GM18858 (cell line): ENCODE data around the gene NOL4.
"Not testable (repeated sequence)": the region's sequence is repeated elsewhere in the genome, so short reads cannot be mapped to it uniquely, and the experiment has no call there.

Experiments used
- ATAC-seq: cut with Tn5 transposase; IDR thresholded peaks from one replicate; pipeline ENCODE4 v1.9.1; 2021; ENCODE audit not compliant: unreplicated experiment

Gene NOL4, protein sequence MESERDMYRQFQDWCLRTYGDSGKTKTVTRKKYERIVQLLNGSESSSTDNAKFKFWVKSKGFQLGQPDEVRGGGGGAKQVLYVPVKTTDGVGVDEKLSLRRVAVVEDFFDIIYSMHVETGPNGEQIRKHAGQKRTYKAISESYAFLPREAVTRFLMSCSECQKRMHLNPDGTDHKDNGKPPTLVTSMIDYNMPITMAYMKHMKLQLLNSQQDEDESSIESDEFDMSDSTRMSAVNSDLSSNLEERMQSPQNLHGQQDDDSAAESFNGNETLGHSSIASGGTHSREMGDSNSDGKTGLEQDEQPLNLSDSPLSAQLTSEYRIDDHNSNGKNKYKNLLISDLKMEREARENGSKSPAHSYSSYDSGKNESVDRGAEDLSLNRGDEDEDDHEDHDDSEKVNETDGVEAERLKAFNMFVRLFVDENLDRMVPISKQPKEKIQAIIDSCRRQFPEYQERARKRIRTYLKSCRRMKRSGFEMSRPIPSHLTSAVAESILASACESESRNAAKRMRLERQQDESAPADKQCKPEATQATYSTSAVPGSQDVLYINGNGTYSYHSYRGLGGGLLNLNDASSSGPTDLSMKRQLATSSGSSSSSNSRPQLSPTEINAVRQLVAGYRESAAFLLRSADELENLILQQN

DNA sequence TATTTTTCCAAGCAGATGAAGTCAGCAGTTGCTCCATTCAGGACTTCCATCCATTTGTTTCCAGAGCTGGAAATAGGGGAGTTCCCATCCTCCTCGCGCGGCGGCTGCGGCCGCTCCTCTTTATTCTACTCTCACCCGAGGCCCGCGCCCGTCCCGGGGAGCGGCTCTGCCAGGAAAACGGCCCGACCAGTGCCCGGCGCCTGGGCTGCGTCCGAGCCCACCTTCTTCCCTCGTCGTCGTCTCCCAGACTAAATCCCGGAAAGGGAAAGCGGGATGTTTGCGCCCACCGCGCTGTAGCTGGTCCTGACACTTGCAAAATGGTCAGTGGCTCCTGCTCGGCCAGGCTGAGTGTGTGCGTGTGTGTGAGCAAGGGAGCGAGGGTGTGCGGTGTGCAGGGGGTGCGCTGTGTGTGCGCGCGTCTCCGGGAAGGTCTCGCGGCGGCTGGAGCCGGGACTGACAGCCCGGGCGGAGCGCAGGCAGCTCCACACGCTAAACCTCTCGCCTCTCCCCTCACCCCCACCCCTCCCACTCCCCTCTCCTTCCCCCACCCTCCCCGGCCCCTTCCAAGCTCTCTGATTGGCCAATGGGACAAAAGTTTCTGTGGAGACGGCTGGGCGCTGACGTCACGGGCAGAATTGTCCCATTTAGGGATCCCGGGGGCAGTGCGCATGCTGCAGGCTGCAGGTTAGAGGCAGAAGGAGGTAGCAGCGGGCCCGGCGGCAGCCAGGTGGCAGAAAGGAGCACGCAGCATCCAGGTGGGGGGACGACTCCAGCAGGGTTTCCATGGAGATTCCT lies at the start of gene NOL4:
NOL4 (minus strand) TSS at position 491 of the 795 bp plus-strand sequence. CDS start 1,660 bp downstream, outside the sequence.
- no peak for ATAC-seq

- ATAC-seq, result not testable (repeated sequence)
These were observed 41.3 kb upstream of the NOL4 start for GRCh38 chr18:34266029-34266428.

DNA sequence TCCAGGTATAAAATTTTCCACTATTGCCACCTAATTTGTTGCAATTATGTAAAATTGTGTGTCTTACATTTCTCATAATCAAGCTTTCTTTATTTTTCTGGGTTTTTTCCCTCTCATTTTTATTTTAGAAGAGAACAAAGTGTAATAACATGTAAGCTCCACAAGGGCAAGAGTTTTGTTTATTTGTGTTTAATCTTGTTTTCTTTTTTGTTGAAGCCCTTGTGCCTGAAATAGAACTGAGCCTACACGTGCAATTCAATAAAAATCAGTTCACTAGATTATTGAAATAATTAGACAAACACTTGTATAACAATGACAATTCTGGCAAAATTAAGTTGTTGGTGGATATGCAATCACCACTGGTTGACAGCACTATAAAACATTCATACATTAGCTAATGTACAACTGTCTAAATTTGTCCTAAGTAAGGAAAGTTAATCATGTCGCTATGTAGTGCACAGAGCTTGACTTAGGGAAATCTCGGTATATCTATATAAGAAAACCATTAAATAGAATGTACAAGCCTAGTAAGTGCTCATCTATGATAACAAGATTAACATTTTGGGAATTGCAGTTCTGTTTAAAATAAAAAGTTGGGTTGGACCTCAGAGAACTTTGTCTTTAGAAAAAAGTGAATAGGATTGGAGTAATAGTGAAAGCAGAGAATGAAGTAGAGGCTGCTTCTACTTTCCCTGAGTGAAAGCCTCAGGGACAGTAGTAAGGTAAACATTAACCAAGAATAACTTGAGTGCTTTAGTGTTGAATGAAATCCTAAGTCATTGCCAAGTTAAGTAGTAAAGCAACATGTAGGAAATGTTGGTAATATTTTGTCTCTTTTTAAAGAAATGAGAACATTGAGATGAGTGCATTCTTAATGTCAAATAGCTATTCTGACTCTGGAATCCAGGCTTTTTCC lies 37.4 kb upstream of the NOL4 start:
- ATAC-seq, result peak; percentile 69

DNA sequence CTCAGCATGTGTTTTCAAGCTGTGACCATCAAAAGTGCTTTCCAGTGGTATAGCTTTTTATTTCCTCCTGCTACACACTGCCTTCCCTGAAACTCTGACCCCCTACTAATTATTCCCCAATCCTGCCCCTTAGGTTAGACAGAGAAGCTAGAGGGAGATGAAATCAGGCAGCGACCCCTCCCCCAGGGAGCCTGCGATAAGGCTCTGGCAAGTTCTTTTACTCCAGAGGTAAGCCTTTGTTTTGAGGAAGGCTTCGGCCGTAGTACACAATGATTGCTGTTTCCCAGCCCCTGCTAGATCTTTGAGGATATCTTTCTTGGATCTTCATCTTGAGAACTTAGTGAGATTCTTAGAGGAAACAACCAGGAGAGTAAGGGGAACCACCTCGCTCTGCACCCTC lies 33.5 kb upstream of the NOL4 start:
- no peak for ATAC-seq

GRCh38 chr18:34251919-34252318 lies 27.2 kb upstream of the NOL4 start:
- no peak for ATAC-seq

- no peak for ATAC-seq
These were observed 24.0 kb upstream of the NOL4 start for GRCh38 chr18:34248727-34249126.

DNA sequence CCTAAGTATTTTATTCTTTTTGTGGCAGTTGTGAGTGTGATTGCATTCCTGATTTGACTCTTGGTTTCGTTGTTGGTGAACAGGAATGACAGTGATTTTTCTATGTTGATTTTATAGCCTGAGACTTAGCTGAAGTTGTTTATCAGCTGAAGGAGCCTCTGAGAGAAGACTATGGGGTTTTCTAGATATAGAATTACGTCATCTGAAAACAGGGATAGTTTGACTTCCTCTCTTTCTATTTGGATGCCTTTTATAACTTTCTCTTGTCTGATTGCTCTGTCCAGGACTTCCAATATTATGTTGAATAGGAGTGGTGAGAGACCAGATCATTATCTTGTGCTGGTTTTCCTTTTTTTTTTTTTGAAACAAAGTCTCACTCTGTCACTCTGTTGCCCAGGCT lies 18.0 kb upstream of the NOL4 start:
- no peak for ATAC-seq

- not testable (repeated sequence) for ATAC-seq
These were observed 9.2 kb upstream of the NOL4 start for GRCh38 chr18:34233781-34234388.

- ATAC-seq, result no peak
These were observed 473 bp upstream of the NOL4 start for GRCh38 chr18:34225218-34225553.

DNA sequence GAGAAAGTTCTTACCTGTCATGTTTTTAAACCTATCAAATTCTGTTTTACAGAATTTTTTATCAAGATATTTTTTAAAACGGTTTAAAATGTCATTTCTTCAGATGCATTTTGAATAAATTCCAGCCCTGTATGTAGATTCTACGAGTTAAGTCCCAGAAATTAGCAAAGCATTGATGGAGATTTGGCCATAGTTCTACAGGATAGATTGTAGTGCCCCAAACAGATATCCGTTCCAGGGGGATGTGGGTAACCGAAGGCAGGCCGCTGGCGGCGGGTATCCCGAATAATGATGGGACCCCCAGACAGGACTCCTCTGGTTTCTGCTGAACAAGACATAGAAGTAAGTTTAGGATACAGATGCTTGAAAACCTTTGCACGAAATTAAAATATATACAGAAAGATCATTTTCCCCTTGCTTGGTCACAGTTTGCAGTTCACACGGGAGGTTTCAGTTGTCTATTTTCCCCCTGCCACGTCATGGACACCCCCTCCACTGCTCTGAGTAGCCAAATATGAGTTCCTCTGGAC lies 755 bp downstream of the NOL4 start:
- ATAC-seq, result no peak

- no peak for ATAC-seq
These were observed 1.4 kb downstream of the NOL4 start for GRCh38 chr18:34223164-34223892.

- peak; percentile 40 for ATAC-seq
These were observed 2.2 kb downstream of the NOL4 start for GRCh38 chr18:34222307-34223163.

GRCh38 chr18:34221971-34222306 lies 2.8 kb downstream of the NOL4 start:
- peak; percentile 12 for ATAC-seq

- ATAC-seq, result no peak
These were observed 4.5 kb downstream of the NOL4 start for GRCh38 chr18:34220081-34220815.

DNA sequence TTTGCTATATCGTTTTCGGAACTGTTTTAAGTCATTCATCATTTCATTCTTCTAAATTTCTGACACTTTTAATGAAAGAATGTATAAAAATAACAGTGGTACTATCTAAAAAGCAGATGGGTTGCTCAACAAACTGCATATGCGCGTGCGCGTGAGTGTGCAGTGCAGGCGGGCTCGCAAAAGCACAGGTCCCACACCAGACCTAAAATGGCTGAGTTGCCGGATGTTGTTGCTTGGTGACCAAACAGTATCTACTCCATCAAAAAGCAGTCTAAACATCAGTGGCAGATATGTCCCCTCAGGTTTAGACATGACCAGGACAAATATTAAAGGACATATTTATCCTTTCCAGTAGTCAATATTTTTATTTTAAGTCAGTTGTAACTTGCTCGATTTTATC lies 5.1 kb downstream of the NOL4 start:
- no peak for ATAC-seq

DNA sequence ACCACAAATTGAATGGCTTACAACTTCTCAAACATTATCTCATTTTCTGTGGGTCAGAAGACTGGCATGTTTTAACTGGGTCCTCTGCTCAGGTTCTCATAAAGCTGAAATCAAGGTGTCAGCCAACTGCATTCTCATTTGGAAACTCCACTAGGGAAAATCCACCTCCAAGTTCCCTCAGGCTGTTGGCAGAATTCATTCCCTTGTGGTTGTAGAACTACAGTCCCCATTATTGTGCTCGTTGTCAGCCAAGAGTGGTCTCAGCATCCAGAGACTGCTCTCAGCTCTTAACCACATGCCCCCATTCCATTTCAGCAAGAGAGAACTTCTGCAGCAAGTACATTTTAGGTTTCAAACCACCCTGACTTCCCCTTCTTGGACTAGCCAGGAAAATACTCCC lies 12.2 kb downstream of the NOL4 start:
- ATAC-seq, result no peak

- ATAC-seq, result no peak
These were observed 17.3 kb downstream of the NOL4 start for GRCh38 chr18:34207344-34207851.

DNA sequence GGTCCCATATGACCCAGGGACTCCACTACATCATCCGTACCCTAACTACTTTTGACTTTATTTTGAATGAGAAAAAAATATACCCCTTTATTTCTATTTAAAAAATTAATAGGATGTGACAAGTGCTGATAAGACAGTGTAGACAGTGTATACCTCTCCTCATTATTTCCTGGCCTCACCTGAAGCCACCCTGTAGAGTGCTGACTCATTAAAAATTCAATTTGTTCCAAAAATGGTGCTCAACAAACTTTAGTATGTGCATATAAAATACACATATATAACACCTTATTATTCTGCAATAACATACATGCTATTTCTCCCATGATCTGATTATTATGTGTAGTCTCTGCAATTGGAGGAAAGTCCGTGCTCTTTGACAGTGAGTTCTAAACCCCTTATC lies 20.8 kb downstream of the NOL4 start:
- ATAC-seq, result no peak
